Measurements from ENCODE around the gene ALK.

The ALK gene

DNA sequence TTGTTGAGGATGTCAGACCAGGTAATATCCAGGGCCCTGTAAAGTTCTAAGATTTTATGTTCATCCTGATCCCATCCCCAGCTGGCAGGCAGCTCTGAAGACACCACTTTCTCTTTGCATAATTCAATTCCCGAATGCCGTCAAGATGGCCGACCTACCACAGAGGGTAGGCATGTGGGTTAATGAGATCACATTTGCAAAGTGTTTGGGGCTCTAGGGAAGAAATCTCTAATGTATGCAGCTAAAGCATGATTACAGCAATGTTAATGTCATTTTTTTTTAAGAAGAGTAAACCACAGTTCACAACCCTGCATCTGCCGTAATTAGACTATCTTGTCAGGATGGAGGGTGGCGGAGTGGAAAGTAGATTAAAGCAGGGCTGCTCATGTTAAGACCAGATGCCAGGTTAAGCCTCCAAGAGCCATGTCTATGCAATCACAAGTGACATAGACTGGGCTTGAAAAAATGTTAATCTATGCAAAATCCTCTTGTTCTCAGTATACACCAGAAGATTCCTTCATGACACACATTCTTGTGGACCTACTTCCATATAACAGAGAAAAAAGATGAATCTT is 131.4 kb downstream of the ALK start:
- no peak for DNase-seq (ENCODE audit: low read depth in 2 of 2)

DNA sequence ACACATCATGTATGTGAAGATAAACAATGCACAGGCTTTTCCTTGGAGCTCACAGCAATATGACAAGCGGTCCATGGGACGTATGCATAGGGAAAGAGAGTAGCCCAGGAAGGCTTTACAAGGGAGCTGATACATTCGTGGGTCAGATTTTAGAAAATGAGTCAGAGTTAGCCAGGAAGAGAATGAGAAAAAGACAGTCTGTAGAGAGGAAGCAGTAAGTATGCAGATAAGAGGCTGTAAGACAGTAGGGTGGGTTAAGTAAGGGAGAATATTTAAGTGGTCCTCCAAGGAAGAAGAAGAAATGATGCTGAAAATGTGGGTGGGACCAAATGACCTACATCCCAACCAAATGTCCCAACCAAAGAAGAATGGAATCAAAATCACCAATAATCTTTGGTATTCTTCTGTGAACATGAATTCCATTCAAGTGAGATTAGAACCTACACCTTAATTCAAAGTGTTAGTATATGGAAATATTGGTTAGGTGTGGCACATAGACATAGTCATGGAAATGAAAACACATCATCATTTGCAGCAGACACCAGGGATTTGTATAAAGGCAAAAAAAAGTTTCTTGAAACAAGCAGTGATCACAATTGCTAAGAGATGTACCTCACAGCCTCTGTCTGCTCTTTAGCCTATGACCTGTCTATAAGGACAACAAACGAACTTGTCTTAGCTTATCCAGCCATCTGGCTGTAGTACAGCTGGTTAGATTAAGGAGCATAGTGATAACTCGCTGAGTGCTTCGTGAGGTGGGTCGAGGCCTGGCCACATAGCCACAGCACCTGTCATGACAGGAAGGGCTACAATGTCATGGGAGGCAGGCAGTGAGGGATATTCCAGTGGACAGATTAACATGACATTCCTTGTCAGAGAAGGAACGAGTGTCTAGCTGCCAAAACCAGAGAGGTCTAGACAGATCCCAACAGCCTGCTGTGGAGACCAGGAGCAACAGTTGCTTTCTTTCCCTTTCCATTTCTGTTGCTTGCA is 133.6 kb downstream of the ALK start:
- no peak for DNase-seq (ENCODE audit: low read depth in 2 of 2)

DNA sequence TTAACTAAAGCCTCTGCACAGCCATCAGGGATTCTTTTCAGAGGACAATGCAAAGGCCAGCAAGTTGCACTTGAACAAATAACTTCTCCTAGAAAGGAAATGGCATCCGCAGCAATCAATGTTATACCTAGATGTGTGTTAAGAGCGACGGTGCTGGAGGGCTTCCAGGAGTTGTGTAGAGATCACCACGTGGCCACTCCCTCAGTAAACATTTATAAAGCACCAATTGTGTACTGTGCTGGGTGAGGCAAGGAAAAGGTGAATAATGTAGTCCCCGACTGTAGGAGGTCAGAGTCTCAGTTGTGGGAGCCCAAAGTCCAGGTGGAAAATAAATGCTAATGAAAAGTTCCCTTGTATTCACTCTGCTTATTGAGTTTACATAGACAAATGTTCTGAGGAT is 135.0 kb downstream of the ALK start:
- no peak for DNase-seq (ENCODE audit: low read depth in 2 of 2)

DNA sequence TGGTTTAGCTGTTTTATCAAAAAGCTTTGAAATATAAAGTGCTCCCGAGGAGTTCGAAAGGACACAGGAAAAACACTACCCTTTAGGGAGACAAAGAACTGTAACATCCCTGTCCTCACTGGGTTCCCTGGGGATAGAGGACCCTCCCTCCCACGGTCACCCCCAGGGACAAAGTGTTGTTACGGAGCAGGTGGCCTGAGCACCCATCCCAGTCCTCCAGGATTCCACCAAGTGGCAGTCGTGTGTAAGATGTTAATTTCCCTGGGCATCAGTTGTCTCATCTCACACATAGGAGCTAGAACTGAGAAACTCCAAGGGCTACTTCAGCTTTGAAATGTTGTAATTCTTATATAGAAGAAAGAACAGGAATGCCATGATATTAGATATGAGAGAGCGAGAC is 137.7 kb downstream of the ALK start:
- DNase-seq (ENCODE audit: low read depth in 2 of 2): no peak

DNA sequence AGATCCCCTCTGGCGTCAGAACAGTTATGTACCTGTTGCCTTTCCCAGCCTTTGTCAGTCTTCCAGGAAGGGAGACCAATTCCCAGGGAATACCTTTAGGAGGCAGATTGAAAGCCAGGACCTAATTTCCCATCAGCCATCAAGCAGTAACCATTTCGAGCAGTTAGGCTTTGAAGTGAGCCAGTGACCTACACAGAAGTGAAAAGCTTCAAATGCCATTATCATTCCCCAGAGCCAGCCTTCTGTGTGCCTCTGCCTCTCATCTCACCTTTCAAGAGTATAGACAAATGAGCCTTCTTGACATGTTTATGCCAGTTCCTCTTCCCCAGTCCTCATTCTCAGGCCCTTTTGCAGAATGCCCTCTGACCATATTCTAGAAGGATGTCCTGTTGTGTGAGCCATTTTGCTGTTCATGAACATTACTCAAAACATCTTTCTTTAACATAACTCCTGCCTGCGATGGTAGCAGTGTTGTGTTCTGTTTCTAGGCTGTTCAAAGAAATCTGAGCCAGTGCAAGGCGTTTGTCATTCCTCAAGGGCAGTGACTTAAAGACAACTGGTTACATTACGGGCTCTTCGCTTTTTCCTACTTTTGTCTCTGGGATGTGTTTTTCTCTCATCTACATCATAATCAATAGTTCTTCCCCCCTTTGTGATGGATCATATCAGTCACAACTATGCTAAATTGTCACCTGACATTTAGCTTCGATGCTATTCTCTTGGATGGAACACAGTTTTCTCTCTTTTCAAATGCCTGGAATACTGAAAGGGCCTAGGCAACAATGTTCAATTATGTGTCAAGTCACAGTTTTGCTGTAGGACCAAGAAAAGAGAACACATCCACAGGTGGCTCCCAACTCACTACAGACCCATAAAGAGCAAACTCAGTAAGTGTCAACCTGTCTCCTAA is 138.6 kb downstream of the ALK start:
- no peak for DNase-seq (ENCODE audit: low read depth in 2 of 2)

DNA sequence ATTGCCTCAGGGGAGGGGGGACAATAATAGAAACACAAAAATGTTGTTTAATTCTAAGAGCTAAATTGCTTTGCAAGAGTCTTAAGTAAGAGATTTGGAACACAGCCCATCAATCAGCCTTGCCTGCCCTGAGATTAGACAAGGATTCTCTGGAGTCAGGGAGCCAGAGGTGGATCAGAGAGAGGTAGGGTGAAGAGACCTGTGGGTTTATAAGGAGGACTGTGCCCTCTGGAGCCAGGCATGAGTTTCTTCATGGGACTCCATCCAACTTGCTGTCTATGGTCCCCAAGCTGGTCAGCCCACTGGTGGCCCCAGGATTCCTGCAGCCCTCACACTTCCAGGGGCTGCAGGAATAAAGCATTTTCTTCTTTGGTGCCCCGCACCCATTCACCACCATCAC is 139.3 kb downstream of the ALK start:
- DNase-seq (ENCODE audit: low read depth in 2 of 2): no peak

DNA sequence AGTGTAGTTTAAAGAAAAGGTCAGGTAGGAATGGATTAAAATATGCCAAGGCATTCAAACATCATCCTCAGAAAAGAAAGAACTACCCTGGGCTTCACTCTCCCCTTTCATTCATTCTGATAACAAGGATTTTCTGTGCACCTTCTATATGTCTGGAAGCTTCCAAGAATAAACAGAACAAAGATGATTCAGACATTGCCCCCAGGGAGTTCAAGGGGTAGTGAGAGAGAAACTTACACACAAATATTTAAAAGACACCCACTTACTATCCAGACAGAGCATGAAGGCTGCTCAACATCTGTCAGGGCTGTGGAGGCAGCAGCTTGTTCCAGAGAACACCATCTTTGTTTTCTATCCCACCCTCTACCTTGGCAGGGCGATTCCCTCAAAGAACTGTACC is 140.5 kb downstream of the ALK start:
- DNase-seq (ENCODE audit: low read depth in 2 of 2): no peak

DNA sequence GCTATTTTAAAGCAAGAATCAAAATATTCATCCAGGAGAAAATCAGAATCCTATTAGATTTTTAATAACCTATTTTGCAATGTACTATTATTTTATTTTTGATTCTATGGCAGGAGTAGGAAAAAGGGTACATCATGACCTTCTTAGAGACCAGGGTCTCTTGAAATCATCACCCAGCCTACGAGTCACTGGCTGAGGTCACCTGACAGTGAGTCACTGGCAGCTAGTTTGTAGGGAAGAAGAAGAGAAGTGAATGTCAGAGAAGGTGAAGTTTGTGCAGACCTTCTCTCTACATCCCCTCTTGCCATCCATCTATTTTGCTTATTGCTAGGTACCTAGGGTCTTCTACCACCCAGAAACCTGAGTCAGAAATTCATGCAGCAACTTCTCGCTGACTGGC is 144.2 kb downstream of the ALK start:
- DNase-seq (ENCODE audit: low read depth in 2 of 2): no peak

DNA sequence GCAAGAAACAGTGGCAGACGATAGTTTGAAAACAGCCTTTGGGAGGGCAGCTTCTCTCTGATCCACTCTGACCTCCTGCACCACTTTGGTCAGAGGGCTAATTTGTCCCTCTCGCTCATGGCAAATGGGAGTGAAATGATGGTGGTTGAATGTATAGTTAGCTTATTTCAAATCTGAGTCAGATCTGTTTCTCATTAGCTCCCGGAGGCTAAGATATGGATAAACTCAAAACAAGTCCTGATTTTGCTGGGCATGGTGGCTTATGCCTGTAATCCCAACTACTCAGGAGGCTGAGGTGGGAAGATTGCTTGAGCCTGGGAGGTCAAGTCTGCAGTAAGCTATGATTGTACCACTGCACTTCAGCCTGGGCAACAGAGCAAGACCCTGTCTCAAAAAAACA is 145.0 kb downstream of the ALK start:
- no peak for DNase-seq (ENCODE audit: low read depth in 2 of 2)

DNA sequence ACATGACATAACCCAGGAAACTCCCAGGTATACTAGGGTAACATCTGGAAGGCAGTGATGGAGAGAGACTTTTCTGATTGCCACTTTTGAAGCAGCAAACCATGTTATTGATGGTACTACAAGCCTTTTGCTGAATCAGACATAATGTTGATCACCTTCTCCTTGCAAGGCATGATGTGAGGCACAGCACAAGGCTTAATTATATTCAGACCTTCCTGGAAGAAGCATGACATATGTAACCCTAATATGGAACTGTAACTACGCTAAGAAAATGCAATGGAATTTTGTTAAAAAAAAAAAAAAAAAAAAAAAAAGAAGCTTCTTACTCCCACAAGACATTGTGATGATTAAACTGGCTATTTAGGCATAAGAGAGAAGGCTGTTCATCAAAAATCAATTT is 145.4 kb downstream of the ALK start:
- no peak for DNase-seq (ENCODE audit: low read depth in 2 of 2)

DNA sequence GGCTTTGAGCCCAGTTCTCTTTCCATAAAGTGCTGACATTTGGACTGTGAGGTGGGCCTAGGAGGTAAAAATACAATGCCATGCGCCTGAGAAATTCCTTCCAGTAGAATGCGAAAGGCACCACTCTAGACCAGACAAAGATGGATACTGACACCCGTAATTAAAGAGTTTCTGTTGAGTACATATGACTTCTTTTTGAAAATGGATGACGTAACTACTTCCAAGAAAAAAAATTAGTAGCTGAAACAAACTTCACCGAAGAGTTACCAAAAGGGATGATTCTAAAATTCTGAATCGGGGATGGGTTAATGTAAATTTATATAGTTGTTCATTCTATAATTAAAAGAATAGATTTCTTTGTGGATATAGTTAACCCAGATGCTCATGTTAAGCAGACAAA is 146.8 kb downstream of the ALK start:
- DNase-seq (ENCODE audit: low read depth in 2 of 2): no peak

DNA sequence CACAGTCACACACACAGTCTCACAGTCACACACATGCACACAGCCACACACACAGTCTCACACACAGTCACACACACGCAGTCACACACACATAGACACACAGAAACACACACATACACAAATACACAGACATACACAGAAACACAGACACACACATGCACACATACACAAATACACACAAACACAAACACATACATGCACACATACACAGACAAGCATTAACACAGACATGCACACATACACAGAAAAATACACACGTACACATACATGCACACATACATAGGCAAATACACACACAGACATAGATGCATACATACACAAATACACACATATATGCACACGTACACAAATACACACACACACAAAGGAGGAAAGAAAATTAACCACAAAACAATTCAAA is 150.5 kb downstream of the ALK start:
- DNase-seq (ENCODE audit: low read depth in 2 of 2): no peak

DNA sequence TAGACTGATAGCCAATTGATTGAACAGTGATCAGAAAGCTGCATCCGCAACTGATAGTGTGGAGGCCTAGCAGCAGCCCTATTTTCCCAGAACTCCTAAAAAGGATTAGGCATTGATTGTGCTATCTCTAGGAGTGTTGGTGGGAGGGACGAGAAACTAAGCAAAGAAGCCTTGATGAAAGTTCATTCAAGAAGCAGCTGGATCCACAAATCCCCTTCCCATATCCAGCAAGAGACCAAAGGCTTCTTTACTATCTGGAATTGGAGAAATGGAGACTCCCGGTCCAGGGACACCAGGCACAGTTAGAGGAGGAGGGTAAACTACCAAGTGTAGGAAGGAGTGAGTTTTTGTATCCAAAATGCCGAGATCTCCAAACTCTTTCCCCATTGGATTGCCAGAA is 151.5 kb downstream of the ALK start:
- DNase-seq (ENCODE audit: low read depth in 2 of 2): no peak

DNA sequence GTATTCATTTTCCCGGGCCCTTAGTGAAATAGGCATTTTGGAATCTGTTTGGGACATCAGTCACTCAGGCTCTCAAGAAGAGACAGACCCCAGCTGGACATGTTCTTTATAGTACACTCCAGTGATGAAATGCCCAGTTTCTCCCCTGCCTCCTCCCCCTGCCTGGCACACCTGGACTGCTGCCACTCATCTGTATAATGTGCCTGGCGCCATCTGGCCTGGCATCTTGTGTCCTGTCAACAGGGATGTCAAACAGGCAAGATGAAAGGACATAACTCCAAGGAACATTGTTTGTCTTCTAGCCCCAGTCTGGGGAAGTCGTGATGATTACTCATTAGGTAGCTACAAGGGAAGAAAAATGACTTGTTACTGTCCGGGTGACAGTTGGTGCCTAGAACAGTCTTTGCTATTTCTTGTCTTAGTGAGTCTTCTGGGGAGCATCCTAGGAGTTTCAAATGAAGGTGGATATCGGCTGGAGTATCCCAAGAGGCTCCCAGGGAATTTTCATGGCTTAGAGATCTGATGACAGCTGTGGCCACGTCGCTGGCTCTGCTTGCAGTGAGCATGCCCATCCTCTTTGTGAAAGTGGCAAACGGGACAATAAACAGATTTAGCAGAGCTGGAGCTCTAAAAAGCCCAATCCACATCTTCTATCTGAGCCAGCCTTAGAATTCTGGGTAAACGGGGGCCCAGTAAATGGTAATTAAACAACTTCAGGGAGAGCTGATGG is 153.6 kb downstream of the ALK start:
- DNase-seq (ENCODE audit: low read depth in 2 of 2): no peak

DNA sequence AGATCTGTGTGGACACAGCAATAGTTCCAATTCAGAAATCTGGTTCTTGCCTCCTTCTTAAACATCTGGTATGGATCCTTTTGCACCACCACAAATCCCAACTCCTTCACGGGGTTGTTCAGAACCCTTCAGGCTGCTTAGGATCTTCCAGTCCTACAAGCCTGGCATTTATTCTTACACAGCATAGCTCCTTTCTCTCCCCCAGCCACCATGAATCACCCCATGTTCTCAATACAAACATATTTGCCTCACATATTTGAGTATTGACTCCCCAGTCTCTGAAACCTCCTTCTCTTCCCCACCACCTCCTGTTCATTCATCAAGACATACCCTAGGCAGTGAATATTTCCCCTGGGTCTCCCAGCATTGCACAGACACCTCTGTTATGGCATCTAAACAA is 155.2 kb downstream of the ALK start:
- no peak for DNase-seq (ENCODE audit: low read depth in 2 of 2)

DNA sequence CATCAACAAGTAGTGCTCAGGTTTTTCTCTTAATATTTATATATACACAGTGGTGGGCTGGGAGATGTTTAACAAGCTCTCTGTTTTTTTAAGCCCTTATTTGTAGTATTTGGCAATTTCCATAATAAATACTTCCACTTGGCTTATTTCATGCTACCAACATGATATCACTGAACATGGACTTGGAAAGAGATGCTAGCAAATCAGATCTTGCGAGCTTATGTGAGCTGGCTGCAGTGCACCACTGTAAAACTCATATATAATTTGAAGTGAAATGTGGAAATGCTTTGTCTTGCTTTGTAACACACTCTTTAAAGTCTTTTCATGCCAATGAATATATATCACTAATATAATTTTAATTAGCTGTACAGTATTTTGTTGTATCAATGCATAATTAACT is 155.7 kb downstream of the ALK start:
- DNase-seq (ENCODE audit: low read depth in 2 of 2): no peak

DNA sequence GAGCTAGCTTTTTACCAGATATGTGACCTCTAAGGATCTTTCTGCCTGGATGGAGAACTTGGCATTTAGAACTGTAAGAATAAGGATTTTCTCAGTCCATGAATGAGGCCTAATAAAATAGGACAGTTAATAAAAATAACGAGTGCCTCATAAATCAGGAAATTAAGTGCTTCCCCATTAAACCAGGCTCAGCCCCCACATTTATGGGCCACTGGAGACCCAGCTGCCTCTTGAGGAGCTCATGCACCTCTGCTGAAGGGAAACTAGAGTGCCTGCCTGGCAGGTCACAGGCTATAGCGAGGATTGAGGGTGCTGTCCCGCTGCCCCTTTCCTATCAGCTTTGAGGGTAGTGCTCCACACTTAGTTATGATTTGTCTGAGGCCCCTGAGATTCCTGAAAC is 158.0 kb downstream of the ALK start:
- no peak for DNase-seq (ENCODE audit: low read depth in 2 of 2)

DNA sequence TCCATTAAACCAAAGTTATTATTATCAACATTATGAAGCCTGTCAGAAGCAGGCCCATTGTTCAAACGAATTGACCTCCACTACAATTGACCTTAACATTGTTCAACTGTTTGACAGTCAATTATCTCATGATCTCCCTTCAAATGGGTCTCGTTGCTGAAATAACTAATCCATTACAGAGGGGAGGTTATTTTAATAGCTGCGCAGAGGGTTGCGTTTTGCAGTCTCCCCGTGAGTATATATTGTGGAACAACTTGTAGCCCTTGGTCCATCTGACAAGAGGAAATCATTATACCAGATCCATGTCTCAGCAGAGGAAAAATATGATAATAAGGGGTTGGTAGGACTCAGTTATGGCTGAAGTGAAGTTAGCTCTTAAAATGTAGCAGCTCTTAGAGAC is 159.1 kb downstream of the ALK start:
- DNase-seq (ENCODE audit: low read depth in 2 of 2): no peak

DNA sequence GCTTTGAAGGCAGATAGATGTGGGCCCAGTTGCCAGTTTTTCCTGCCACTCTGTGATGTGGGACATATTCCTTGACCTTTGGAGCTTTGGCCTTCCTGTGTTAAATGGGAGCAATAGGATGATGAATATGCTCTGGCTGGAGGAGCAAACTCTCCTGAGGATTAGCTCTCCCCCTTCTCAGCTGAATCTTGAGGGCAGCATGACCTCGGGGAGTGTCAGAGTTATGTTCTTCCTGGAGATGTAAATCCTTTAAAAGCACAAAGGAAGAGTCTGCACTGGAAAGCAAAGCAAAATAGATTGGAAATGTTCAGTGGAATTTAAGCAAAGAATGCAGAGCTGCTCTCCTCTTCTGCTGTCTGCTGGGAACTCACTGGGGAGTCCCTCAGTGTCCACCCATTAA is 160.1 kb downstream of the ALK start:
- DNase-seq (ENCODE audit: low read depth in 2 of 2): no peak

DNA sequence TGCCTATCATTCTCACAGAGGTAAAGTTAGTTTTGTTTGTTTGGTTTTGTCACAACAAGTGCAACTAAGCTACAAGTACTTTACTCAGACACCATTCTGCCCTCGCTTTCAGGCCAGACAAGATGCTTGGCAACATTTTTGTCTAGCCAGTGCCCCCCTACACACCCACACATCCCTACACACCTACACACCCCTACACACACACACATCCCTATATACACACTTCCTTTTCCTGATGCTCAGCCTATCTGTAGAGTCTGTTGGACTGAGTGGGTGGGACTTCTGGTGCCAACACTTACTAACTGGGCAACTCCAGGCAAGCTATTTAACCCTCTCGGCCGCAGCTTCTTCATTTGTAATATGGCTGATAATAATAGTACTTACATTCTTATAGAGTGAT is 161.4 kb downstream of the ALK start:
- no peak for DNase-seq (ENCODE audit: low read depth in 2 of 2)

DNA sequence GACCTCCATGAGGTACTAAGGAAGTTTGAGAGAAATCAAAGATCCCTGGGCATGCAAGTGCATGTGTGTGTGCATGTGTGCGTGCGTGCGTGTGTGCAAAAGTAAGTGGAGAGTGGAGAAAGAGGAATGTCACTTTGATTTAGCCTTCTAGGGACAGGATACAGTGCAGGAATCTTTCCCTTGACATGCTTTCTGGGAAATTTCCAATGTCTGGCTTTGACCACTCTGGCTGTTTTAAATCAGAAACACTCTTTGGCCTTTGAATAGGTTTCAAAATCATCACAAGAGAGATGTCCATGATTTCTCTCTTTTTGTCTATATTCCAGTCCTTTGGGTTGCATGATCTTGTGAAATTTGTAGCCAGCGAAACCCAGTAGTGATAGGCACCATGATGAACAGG is 162.0 kb downstream of the ALK start:
- no peak for DNase-seq (ENCODE audit: low read depth in 2 of 2)

DNA sequence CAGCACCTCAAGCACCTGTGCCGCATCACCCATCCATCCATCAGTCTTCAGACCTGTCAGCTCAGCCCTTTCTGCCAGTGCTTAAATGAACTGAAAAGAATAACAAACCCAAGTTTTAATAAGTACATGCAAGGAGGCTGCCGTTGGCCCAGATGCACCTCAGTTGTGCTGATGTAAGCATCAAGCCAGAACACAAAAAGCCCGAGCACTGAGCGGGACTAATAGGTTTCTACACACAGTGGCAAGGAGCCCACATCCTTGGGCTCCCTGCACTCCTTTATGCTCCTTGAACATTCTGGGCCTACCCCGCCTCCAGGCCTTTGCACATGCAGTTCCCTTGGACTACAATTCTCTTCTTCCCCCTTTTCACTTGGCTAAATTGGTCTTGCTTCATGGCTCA is 165.6 kb downstream of the ALK start:
- no peak for DNase-seq (ENCODE audit: low read depth in 2 of 2)

All from stimulated activated CD8-positive, alpha-beta memory T cell treated with anti-CD3 and anti-CD28 coated beads, Interleukin-2, amount 100 ng/mL, for 48 hours (primary cell).